Measurements from ENCODE around the gene GAL3ST1. TPM values are rescaled to one million over a fixed set of nuclear protein-coding genes. Genes with fewer than 3 reads are reported as not detected.

The GAL3ST1 gene
- total and polyA plus RNA-seq, 2 donors (not counting 1 experiment from before 2014, with no cell fraction given): 0.70 TPM; not detected in 1

DNA sequence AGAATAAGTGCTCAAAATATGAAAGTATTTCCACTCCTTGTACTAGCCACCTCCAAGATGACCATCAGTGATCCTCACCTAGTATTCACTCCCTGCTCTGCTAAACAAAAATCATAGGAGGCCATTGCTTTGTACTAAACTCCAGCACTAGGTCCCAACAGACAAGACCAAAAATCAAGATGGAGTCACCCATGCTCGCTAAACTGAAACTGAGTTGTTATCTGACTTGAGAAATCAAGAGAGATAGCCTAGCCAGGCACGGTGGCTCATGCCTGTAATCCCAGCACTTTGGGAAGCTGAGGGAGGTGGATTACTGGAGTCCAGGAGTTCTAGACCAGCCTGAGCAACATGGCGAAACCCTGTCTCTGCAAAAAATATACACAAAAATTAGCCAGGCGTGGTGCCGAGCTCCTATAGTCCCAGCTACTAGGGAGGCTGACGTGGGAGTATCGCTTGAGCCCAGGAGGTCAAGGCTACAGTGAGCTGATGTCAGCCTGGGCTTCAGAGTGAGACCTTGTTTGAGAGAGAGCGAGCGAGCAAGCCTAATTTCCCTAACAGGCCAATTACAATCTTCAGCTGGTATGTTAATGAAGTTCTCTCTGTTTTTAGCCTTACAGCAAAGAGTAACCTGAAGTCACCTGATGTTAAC, 37.3 kb downstream of the GAL3ST1 start:
- no peaks in the 10 kb centered on the region for H3K79me2 ChIP-seq (ENCODE audit: control insufficient read depth, insufficient read depth, low read length)
- peaks cover 35% of the 10 kb centered on the region for H3K27me3 Mint-ChIP-seq
- H3K4me1 Mint-ChIP-seq: peaks cover 1% of the 10 kb centered on the region
- no peak overlapping the region for H3K27ac Mint-ChIP-seq
- WGBS (ENCODE audit: insufficient coverage): 100% methylated on average over 4 of the region's 9 CpGs
- H3K27ac ChIP-seq (ENCODE audit: low read length in 2 of 2): no peak overlapping the region
- no peaks in the 10 kb centered on the region for H3K9me3 Mint-ChIP-seq (ENCODE audit: insufficient read depth)
- no peaks in the 10 kb centered on the region for H3K4me1 ChIP-seq (ENCODE audit: control insufficient read depth in 2 of 2, insufficient read depth in 2 of 2, low read length in 2 of 2)
- ChIA-PET CTCF (no interaction called here), POLR2A (no interaction called here)
- no peak overlapping the region for H3K9ac ChIP-seq (ENCODE audit: low read length)
- DNase-seq: no peak
- no peak overlapping the region for H3K4me2 ChIP-seq (replicated peaks; ENCODE audit: low read depth, low read length, poor library complexity, severe bottlenecking)
- H3K27me3 ChIP-seq (replicated peaks in 1 of 4; ENCODE audit: control extremely low read depth in 1 of 4, control insufficient read depth in 3 of 4, insufficient read depth in 4 of 4, low read length in 3 of 4): peaks cover 0 to 7% (median 1%) of the 10 kb centered on the region in 4 experiments
- H2AFZ ChIP-seq (ENCODE audit: insufficient read depth, low read depth, low read length, poor library complexity, severe bottlenecking): no peak overlapping the region
- H3K4me3 ChIP-seq (ENCODE audit: control extremely low read depth in 1 of 5, extremely low read depth in 1 of 5, insufficient read depth in 1 of 5, low read depth in 2 of 5, low read length in 4 of 5): no peak overlapping the region
- H3K4me3 Mint-ChIP-seq: no peak overlapping the region
- no peak for ATAC-seq (ENCODE audit: low read depth)
- peaks cover 0 to 2% (median 0%) of the 10 kb centered on the region in 3 donors for H3K9me3 ChIP-seq (ENCODE audit: control extremely low read depth in 1 of 3, control insufficient read depth in 2 of 3, insufficient read depth in 1 of 3, low read length in 2 of 3)
- no peaks in the 10 kb centered on the region for H4K20me1 ChIP-seq (ENCODE audit: control insufficient read depth, insufficient read depth, low read length, poor library complexity, severe bottlenecking)
- intact Hi-C loops (cut with micrococcal nuclease): no loop called here
- TF ChIP-seq, protein P1, sequence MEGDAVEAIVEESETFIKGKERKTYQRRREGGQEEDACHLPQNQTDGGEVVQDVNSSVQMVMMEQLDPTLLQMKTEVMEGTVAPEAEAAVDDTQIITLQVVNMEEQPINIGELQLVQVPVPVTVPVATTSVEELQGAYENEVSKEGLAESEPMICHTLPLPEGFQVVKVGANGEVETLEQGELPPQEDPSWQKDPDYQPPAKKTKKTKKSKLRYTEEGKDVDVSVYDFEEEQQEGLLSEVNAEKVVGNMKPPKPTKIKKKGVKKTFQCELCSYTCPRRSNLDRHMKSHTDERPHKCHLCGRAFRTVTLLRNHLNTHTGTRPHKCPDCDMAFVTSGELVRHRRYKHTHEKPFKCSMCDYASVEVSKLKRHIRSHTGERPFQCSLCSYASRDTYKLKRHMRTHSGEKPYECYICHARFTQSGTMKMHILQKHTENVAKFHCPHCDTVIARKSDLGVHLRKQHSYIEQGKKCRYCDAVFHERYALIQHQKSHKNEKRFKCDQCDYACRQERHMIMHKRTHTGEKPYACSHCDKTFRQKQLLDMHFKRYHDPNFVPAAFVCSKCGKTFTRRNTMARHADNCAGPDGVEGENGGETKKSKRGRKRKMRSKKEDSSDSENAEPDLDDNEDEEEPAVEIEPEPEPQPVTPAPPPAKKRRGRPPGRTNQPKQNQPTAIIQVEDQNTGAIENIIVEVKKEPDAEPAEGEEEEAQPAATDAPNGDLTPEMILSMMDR (IDR thresholded peaks at IDR 0.05): no peak
- TF ChIP-seq EZH2 (IDR thresholded peaks at IDR 0.05; ENCODE audit: borderline replicate concordance, insufficient read depth, low read depth, low read length, poor library complexity, severe bottlenecking): no peak
- no peaks in the 10 kb centered on the region for H3K36me3 ChIP-seq (replicated peaks in 1 of 2; ENCODE audit: control extremely low read depth in 1 of 2, control insufficient read depth in 1 of 2, extremely low read depth in 1 of 2, insufficient read depth in 2 of 2, low read length in 1 of 2)

DNA sequence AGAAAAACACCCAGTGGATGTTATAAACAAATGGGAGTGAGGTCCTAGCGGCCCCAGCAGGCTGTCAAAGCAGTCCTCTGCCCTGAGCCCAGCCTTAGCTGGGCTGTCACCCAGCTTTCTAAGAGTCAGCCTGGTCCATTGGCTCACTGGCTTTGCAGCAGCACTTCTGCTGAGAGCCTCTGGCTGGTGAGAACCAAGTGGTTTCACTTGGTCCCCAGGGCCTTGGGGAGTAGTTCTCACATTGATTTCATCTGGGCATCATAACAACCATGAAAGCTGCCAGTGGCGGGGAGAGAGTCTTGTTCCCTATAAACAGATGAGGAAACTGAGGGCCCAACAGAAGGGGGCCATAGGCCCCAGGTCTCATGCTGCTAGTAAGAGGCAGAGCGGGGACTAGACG, 39.3 kb downstream of the GAL3ST1 start:
- Histone ChIP-seq H4K20me1 (ENCODE audit: control insufficient read depth, insufficient read depth, low read length, poor library complexity, severe bottlenecking) (no peaks in the 10 kb centered on the region), H3K79me2 (ENCODE audit: control insufficient read depth, insufficient read depth, low read length) (no peaks in the 10 kb centered on the region), H3K27ac (ENCODE audit: low read length in 2 of 2) (no peak overlapping the region), H3K4me3 (ENCODE audit: control extremely low read depth in 1 of 5, extremely low read depth in 1 of 5, insufficient read depth in 1 of 5, low read depth in 2 of 5, low read length in 4 of 5) (no peak overlapping the region), H2AFZ (ENCODE audit: insufficient read depth, low read depth, low read length, poor library complexity, severe bottlenecking) (no peak overlapping the region), H3K9me3 (ENCODE audit: control extremely low read depth in 1 of 3, control insufficient read depth in 2 of 3, insufficient read depth in 1 of 3, low read length in 2 of 3) (peaks cover 0 to 4% (median 0%) of the 10 kb centered on the region in 3 donors), H3K36me3 (replicated peaks in 1 of 2; ENCODE audit: control extremely low read depth in 1 of 2, control insufficient read depth in 1 of 2, extremely low read depth in 1 of 2, insufficient read depth in 2 of 2, low read length in 1 of 2) (no peaks in the 10 kb centered on the region), H3K4me1 (ENCODE audit: control insufficient read depth in 2 of 2, insufficient read depth in 2 of 2, low read length in 2 of 2) (no peaks in the 10 kb centered on the region), H3K4me2 (replicated peaks; ENCODE audit: low read depth, low read length, poor library complexity, severe bottlenecking) (no peak overlapping the region), H3K9ac (ENCODE audit: low read length) (no peak overlapping the region), H3K27me3 (replicated peaks in 1 of 4; ENCODE audit: control extremely low read depth in 1 of 4, control insufficient read depth in 3 of 4, insufficient read depth in 4 of 4, low read length in 3 of 4) (no peaks in the 10 kb centered on the region)
- TF ChIP-seq, protein P1 (IDR thresholded peaks at IDR 0.05): no peak
- no peak for TF ChIP-seq EZH2 (IDR thresholded peaks at IDR 0.05; ENCODE audit: borderline replicate concordance, insufficient read depth, low read depth, low read length, poor library complexity, severe bottlenecking)
- no peak for ATAC-seq (ENCODE audit: low read depth)
- no peak overlapping the region for H3K27ac Mint-ChIP-seq
- peaks cover 32% of the 10 kb centered on the region for H3K27me3 Mint-ChIP-seq
- no peaks in the 10 kb centered on the region for H3K9me3 Mint-ChIP-seq (ENCODE audit: insufficient read depth)
- no peak for DNase-seq
- H3K4me1 Mint-ChIP-seq: no peaks in the 10 kb centered on the region
- intact Hi-C loops (cut with micrococcal nuclease): no loop called here
- POLR2A ChIA-PET: no interaction called here
- H3K4me3 Mint-ChIP-seq: no peak overlapping the region
- CTCF ChIA-PET: no interaction called here
- 90% methylated on average over 3 of the region's 4 CpGs for WGBS (ENCODE audit: insufficient coverage)

All from B cell (primary cell).